KG1 (cell line): ENCODE results near the gene SORBS1.

Experiments
- DNase-seq: peaks from one replicate; lab custom pipeline; 2025; lab: John Stamatoyannopoulos, UW

SORBS1 gene

DNA sequence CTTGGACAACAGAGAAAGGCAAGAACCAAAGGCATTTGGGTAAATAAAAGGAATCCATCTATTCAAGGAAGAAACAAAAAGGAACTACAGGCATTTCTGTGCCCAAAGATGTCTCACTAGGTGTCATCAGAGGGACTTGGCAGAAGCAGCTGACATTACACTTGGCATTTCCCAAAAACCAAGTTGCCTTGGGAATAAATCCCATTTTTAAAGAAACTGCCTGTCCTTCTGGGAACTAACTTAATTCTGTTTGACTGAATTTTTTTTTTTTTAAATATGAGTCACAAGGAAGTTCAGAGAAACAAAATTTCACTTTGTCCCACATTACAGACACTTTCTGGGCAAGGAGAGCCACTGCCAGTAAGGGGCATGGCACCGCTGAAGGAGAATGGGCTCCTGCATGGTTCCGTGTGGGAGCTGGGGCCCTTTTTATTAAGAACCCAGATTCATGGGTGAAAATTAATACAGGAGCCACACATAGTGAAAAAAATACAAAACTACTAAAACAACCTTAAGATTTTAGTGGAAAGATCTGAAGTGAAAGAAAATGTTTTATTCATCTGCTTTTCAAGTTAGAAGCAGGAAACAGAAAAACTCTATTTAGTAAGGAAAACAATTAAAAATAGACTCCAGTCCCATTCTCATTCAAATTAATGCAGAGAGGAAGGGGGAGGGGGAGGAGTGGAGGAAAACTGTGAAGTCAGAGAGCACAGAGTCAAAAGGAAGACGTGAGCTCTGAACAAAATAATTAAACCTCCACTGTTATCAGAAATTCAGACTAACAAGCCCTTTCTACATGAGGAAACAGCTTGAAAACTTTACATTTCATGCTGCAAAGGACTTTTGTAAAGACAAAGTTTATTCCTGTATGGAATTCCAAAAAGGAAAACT lies 151.9 kb downstream of the SORBS1 start:
- DNase-seq = no peak

DNA sequence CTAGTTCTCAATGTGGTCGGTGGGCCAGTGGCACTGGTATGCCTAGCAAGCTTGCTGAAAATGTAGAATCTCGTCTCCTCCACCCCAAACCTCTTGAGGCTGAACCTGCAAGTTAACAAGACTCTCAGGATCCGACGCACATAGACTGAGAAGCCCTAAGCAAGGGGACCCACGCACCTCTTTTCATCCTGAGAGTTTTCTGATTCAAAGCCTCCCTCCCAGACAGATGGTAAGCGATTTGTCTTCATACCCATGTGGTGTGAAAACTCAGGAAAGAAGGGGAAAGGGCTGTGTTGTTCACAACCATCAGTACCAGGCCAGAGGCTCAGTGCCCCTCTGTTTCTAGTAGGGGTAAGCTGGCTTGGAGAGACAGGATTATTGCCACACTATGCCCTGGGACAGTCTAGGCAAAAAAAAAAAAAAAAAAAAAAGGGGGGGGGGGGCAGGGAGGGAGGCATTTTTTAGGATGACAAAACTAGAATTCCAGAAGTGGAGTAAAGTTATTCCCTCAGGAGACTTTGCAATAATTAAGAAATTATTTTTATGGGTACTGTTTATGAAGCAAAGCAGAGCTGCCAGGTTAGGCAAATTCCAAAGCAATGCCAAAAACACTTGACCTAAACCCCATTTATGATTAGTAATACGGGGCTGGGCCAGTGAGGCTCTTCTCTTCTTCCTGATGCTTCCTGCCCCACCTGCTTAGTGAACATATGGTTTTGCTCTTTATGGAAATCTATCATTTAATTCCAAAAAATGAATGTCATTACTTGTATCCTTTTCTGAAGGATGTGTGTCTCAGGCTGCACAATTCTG lies 152.8 kb downstream of the SORBS1 start:
- no peak for DNase-seq

DNA sequence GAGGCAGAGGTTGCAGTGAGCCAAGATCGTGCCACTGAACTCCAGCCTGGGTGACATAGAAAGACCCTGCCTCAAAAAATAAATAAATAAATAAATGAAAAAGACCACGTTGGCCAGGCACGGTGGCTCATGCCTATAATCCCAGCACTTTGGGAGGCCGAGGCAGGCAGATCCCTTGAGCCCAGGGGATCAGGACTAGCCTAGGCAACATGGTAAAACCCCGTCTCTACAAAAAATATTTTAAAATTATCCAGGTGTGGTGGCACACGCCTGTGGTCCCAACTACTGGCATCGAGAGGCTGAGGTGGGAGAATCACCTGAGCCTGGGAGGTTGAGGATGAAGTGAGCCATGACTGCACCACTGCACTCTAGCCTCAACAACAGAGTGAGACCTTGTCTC lies 153.6 kb downstream of the SORBS1 start:
- no peak for DNase-seq

DNA sequence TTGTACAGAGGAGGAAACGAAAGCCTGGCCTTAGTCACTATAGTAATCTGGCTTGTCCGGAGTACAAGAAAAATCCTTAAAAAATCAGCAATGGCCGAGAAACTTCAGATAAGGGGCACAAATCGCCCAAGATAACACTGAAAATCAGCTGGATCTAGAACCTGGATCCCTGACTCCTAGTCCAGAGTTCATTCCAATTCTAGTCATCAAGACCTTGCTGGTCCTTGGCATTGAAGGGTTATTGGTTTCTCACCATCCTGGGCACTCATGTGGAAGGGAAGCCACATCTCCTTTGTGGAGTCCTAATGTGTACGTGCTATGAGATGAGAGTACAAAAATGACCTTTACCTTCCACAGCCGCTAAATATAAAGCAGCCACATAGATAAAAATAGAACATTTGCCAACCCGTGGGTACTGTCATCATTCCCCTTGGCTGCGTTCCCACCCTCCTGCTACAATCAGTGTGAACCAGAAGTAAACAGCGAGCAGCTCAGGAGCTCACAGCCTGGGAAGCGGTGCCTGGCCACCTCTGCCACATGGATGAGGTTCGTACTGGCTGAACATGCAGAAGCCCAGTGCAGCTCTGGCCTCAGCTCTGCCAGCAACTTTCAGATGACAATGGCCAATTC lies 154.4 kb downstream of the SORBS1 start:
- no peak for DNase-seq

DNA sequence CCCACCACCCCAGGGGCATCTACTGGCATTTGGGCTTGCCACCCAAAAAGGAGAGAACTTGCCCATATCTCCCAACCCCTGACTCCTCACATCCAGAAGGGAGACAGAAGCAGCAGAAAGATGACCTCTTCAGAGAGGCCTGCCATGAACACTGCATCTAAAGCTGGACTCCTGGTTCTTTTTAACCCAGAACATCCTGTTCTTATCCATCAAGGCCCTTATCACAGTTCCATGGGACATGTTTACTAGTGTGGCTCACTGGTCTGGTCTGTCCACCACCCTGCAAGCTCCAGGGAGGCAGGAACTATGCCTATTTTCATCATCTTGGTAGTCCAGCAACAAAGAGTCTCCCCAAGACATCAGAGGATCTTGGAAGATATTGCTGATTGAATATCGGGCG lies 155.5 kb downstream of the SORBS1 start:
- DNase-seq = no peak

DNA sequence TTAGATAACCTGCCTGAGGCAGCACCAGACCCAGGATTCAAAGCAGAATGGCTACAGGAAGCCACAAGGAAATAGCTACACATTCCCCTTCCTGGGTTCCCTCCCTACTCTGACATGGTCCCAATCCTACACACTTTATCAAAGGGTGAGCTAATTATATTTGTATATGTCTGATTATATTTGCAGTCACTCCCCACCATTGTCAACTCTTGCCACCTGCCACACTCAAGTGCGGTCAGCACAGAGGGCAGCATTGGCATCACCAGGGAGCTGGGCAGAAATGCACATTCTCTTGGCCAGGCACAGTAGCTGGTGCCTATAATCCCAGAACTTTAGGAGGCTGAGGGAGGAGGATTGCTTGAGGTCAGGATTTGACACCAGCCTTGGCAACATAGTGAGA lies 156.3 kb downstream of the SORBS1 start:
- DNase-seq = no peak

DNA sequence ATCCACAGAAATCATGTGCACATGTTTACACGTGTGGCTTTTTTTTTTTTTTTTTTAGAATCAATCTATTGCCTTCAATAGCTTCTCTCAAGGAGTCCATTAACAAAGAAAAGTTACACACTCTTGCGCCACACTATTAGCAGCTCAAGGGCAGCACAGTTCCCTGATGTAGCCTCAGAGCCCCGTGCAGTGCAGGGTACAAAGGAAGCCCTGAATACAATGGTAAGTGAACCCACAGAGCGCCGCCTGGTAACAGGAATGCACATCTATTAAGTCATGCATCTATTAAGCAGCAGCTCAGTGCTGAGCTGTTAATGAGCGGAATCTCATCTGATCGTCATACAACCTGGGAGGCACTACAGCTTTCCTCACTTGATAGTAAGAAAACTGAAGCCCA lies 156.7 kb downstream of the SORBS1 start:
- DNase-seq = no peak

DNA sequence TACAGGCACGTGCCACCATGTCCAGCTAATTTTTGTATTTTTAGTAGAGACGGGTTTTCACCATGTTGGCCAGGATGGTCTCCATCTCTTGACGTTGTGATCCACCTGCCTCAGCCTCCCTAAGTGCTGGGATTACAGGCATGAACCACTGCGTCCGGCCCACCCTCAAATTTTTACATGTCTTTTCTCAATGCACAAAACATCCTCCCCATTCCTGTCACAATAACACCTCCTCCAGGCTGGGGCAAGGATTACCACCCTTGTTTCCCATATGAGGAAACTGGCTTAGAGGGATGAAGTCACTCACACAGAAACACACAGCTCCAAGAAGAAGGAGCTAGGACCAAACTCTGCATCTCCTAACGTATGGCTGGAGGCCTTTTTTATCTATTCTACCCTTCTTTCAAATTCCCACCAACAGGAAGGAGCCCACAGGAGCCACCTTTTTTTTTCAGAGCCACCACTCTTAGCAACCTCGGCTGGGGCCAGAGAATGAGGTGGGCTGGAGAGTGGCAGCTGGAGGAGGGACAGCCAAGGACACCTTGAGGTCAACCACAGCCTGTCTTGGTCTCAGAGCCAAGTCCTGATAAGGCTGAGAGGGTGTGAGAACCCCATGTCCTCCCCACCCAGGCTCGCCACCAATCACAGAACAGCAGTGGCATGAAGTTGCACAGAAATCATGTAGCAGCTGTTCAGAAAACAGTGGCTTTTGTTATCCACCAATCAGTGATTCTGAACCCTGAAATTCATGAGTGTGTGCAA lies 157.3 kb downstream of the SORBS1 start:
- no peak for DNase-seq

DNA sequence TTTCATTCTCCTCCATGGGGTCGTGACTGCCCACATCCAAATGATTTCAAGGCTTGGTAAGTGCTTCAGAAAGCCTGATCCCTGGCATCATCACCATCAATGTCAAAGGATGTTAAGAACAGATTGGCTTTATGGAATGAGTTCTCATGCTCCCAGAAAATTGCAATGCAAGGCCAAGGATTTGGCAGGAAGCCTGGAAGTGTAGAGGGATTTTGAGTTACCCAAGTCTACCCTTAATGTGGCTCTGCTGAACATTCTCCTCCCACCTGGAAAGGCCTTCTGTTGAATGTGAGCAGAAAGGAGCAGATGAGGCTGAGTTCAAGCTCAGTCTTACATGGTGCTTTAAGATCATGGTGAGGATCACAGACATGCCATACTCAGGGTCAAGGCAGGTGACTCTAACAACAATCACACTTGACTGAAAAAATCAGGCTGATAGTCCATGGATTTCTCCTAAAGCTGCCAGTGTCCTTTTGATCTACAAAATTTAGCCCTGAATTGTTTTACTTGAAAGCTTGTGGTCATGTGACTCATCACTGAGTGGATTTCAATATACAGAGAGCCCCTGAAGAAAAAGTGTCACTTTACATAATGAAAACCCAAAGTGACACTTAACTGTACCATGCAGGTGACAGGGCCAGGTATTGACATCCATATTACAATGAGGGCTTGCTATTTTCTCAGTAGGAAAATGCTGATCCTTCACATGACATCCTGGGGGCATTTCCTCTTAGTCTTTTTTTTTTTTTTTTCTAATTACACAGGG lies 159.3 kb downstream of the SORBS1 start:
- DNase-seq = no peak

DNA sequence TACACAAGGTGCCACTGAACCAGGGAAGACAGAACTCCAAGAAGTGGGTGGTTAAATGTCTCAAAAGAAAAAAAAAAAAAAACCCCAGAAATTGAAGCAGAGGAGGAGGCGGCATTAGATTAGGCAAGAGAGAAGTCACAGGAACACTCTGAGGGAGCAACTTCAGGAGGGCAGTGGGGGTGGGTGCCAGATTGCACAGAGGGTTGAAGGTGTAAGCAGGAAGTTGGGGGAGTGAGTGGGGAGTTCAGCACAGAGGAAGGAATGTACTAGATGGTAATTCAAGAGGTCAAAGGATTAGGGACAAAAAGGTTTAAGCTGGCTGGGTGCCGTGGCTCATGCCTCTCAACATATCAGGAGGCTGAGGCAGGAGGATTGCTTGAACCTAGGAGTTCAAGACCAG lies 160.4 kb downstream of the SORBS1 start:
- DNase-seq = no peak

DNA sequence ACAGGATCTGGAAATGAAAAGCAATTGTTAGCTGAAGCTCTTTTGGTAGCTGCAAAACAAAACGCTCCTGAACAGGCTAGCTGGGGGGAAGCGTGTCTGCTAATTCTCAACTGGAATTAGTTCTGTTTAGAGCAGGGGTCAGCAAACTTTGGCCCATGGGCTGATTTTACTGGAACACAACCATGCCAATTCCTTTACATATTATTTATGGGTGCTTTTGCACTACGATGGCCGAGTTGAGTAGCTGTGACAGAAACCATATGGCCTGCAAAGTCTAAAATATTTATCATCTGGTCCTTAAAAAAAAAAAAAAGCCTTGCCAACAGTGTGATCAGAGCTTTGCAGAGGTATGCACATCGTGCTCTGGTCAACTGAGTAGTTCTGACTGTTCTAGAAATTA lies 162.0 kb downstream of the SORBS1 start:
- DNase-seq = no peak

DNA sequence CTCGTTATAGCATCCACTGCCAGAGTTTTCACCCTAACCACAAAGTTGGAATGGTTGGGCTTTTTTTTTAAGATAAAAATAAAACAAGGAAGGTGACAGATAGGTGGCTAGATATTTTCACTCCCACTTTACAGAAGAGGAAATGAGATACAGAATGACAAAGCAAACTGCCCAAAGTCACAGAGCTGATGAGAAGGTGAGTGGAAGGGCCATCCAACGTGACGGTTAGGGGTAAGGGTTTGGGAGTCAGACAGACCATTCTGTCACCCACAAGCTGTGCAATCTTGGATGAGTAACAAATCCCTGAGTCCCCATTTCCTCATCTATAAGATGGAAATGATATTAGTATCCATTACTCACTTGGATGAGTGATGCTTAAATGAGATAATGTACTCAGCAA lies 163.4 kb downstream of the SORBS1 start:
- no peak for DNase-seq

DNA sequence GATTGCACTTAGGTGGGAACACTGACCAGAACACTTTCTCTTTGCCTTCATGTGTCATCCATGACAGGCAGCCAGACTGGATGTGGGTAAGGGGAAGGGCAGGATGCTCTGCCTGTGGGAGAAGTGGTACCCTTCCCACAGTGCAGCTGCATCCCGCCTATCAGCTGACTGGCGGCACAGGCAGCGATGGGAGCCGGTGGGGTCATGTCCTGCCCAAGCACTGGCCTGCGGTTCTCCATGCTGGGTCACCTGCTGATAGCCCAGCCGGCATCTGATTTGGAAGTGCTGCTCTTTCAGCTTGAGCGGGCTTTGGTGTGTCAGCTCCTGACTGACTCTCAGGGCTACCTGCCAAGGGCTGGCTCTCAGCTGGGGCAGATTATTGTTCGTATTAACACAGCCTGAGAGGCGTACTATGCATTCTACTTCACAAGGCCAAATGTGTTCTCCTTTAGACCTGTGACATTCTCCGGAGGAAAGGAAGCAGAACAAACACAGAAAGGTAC lies 165.2 kb downstream of the SORBS1 start:
- DNase-seq = no peak

DNA sequence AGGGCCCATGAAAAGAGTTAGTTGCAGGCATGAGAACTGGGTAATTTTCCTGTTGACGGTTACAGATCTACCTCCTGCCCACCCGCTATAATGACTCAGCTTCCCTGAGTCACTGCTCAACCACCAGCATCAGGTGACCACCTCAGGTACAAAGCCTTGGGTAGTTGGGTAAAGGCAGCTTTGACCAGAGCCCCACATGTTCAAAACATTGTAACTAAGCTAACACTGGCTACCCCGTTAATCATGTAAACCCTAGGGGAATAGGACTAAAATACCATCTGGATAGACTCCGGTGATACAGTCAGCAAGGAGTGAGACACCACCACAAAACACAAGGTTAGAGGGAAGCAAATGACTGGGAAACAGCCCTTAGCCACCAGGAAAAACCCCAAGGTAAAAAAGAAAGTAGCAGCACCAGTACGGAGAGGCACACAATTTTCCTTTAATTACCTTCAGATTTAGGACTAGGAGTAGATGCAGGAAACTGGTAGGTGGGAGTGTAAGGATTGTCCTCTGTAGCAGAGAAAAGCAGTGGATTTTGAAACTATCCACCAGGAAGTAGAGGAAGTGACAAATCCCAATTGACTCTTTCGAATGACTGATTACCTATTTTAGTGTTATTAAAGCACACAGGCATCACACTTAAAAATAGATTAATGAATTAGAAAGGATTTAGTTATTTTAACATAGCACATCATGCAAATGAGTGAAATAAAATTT lies 166.8 kb downstream of the SORBS1 start:
- no peak for DNase-seq

DNA sequence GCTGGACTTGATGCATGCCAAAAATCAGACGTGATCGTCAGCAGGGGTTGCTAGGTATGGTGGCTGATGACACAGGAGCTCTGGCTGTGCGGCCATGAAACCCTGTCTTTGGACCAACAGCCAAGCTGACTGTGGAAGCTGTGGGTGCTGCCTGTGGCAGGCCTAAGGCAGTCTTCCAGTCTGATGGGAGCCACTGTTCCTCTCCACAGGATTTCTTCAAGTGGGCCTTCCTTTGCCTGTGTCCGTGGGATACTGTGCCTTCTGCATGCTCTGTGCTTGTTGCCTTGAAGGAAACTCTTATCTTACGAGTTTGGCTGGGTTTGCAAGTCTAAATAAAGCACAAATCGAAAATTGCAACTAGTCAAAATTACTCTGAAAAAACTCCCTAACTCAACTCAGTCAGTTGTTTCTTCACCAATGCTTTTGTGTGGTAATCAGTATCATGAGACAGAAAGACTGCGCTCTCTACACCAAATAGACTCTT lies 168.4 kb downstream of the SORBS1 start:
- DNase-seq = no peak

DNA sequence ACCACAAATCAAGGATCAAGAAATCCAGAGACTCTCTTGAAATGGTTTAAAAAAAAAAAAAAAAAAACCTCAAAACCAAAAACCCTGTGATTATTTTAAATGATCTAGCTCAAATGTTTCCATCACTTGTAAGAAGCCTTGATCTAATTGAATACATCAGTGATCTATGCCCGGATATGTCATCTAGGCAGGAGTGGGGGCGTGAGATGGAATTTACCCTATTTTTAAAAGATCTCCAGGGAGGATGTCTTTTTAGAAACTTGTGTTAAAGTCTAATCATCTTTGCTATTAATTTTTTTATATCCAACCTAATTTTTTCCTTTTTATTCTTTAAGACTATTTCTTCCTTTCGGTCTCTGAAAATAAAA lies 169.0 kb downstream of the SORBS1 start:
- no peak for DNase-seq

DNA sequence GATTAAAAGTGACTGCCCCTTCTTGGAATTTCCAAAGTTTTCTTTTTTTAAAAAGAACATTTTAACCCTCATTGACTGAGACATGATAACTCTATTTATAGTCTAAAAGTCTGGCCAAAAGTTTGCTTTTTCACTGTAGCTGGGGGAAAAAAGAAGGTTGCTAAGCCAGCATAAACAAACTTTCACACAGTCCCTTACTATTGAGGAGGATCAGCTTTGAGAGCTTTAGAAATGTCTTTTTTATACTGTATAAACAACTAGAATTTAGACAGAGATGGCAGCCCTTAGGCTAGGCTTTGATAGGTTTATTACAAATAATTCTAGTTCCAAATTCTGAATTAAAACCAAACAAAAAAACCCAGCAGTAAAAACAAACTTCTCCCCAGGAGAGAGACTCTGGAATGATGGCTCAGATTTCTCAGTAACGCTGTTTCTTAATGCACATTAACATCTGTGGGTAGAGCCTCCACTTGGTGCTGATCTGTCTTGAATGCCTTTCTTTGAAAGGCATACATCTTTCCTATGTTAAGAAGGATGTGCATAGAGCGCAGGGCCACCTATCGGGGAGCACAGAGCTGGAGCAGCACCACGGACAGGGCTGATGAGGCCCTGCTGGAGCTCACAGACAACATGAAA lies 169.5 kb downstream of the SORBS1 start:
- DNase-seq = no peak

DNA sequence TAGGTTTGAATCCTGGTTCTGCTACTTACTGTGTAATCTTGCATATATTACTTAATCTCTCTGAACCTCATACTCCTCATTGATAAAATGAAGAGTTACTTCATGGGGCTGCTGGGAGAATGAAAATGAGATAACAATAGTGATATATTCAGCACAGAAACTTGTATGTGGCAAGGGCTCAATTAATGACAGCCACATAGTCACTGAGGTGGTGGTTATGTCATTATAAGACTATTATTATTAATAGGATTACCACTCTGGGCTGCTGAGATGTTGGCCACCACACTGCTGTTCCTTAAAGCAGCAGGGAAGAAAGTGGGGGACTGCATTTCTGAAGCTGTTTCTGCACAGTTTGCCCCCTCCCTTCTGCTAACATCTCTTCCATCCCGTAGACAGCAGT lies 170.0 kb downstream of the SORBS1 start:
- no peak for DNase-seq

DNA sequence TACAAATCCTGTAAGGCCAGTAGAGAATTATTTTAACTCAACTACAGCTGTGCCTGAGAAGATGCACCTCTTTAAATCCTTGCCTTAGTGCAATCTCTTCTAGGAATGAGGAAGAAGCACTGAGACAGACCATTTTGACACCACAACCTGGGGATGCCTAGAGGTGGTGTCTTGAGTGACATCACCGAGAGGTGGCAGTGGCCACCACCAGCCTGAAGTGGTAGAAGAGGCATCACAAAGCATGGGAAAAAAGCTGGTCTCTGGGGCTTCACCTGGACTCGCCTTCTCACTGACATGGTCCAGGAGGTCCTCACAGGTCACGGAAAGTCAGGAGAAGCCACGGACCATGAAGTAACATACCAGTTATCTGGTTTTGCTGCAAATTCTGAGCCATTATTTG lies 171.2 kb downstream of the SORBS1 start:
- DNase-seq = no peak

DNA sequence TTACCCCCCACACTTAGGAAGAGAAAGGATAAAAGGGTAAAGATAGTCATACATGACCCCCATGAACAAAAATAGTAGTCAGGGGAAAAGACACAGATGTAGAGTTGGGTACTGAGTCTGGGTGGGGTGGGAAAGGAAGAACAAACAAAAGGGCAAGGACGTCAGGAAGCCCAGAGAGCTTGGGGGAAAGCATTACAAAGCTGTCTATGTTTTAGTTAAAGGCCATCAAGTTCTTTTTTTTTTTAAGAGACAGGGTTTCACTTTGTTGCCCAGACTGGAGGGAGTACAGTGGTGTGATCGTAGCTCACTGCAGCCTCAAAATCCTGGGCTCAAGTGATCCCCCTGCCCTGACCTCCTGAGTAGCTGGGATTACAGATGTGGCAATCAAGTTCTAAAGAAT lies 172.0 kb downstream of the SORBS1 start:
- no peak for DNase-seq
